ENCODE measurements around the gene PCDHGA12. TPM values are rescaled to one million over a fixed set of nuclear protein-coding genes. Genes with fewer than 3 reads are reported as not detected.
"Not testable (repeated sequence)": the region's sequence is repeated elsewhere in the genome, so short reads cannot be mapped to it uniquely, and the experiment has no call there.

The PCDHGA12 gene
- total RNA-seq, 1 donor from 2014 or later: 5.0 TPM

DNA sequence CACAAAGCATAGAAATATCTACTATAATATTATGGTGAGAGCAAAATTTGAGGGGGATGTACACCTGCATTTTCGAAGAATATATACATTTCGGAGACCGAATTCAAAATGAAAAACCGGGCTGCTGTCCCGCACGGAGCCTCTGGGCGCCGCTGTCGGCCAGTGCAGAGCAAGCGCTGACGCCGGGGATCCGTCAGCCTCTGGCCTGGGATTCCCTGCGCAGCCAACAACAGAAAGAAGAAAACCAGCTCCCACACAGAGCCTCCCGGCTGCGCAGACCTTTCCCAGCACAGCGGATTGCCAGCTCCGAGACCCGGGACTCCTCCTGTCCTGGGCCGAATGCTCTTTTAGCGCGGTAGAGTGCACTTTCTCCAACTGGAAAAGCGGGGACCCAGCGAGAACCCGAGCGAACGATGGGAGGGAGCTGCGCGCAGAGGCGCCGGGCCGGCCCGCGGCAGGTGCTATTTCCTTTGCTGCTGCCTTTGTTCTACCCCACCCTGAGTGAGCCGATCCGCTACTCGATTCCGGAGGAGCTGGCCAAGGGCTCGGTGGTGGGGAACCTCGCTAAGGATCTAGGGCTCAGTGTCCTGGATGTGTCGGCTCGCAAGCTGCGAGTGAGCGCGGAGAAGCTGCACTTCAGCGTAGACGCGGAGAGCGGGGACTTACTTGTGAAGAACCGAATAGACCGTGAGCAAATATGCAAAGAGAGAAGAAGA, 22.4 kb upstream of the PCDHGA12 start, which contains the start of gene PCDHGB6:
TSS of gene PCDHGB6 (plus strand) at position 232 of the 716 bp plus-strand sequence. CDS start at position 414, 182 bp downstream.
- not testable (repeated sequence) for DNase-seq (ENCODE audit: low spot score)

DNA sequence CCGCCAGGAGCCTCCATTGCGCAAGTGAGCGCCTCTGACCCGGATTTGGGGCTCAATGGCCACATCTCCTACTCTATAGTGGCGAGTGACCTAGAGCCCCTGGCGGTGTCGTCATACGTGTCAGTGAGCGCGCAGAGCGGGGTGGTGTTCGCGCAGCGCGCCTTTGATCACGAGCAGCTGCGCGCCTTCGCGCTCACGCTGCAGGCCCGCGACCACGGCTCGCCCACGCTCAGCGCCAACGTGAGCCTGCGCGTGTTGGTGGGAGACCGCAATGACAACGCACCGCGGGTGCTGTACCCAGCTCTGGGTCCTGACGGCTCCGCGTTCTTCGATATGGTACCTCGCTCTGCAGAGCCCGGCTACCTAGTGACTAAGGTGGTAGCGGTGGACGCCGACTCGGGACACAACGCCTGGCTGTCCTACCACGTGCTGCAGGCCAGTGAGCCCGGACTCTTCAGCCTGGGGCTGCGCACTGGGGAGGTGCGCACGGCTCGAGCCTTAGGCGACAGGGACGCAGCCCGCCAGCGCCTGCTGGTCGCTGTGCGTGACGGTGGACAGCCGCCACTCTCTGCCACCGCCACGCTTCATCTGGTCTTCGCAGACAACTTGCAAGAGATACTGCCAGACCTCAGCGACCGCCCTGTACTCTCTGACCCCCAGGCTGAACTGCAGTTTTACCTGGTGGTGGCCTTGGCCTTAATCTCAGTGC, 20.6 kb upstream of the PCDHGA12 start:
- no peak for DNase-seq (ENCODE audit: low spot score)

DNA sequence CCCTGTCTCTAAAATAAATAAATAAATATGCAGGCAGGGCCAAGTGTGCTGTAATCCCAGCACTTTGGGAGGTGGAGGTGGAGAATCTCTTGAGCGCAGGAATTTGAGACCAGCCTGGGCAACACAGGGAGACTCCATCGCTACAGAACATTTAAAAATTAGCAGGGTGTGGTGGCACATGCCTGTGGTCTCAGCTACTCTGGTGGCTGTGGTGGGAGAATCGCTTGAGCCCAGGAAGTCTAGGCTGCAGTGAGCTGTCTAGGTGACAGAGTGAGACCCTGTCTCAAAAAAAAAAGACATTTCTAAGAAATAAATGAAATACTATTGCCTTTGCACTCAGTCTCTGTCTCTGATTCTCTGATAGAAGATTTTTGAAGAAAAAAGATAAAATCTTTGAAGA, 18.7 kb upstream of the PCDHGA12 start:
- no peak for DNase-seq (ENCODE audit: low spot score)

DNA sequence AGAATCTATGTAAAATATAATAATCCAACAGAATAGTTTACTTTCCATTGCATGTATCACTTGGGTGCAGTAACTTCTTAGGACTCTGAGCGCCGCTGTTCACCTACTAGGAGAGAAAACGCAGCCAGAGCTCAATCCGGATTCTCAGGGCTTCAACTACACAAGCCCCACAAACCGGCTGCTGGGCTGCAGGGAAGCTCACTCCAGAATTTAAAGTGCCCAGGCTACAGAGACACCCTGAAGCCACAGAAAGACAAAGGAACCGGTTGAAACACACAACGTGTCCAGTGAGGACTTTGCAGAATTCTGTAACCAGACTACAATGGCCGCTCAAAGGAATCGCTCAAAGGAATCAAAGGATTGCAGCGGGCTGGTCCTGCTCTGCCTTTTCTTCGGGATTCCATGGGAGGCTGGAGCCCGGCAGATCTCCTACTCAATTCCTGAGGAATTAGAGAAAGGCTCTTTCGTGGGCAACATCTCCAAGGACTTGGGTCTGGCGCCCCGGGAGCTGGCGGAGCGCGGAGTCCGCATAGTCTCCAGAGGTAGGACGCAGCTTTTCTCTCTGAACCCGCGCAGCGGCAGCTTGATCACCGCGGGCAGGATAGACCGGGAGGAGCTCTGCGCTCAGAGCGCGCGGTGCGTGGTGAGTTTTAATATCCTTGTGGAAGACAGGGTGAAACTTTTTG, 17.3 kb upstream of the PCDHGA12 start, which contains the start of gene PCDHGA10:
TSS of gene PCDHGA10 (plus strand) at position 134 of the 686 bp plus-strand sequence. CDS start at position 323, 189 bp downstream.
- DNase-seq (ENCODE audit: low spot score): no peak

DNA sequence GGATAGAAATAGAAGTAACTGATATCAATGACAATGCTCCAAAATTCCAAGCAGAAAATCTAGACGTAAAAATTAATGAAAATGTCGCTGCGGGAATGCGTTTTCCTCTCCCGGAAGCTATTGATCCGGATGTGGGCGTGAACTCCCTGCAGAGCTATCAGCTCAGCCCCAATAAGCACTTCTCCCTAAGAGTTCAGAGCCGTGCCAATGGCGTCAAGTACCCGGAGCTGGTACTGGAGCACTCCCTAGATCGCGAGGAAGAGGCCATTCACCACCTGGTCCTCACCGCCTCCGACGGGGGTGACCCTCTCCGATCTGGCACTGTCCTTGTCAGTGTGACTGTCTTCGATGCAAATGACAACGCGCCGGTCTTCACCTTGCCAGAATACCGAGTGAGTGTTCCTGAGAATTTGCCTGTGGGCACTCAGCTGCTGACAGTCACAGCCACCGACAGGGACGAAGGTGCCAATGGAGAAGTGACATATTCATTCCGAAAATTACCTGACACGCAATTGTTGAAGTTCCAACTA, 16.7 kb upstream of the PCDHGA12 start:
- DNase-seq (ENCODE audit: low spot score): no peak

DNA sequence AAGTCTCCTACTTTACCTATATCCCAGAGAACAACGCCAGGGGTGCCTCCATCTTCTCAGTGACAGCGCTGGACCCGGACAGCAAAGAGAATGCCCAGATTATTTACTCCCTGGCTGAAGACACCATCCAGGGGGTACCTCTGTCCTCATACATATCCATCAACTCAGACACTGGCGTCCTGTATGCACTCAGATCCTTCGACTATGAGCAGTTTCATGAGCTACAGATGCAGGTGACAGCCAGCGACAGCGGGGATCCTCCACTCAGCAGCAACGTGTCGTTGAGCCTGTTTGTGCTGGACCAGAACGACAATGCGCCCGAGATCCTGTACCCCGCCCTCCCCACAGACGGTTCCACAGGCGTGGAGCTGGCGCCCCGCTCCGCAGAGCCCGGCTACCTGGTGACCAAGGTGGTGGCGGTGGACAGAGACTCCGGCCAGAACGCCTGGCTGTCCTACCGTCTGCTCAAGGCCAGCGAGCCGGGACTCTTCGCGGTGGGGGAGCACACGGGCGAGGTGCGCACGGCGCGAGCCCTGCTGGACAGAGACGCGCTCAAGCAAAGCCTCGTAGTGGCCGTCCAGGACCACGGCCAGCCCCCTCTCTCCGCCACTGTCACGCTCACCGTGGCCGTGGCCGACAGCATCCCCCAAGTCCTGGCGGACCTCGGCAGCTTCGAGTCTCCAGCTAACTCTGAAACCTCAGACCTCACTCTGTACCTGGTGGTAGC, 15.6 kb upstream of the PCDHGA12 start:
- DNase-seq (ENCODE audit: low spot score): not testable (repeated sequence)

DNA sequence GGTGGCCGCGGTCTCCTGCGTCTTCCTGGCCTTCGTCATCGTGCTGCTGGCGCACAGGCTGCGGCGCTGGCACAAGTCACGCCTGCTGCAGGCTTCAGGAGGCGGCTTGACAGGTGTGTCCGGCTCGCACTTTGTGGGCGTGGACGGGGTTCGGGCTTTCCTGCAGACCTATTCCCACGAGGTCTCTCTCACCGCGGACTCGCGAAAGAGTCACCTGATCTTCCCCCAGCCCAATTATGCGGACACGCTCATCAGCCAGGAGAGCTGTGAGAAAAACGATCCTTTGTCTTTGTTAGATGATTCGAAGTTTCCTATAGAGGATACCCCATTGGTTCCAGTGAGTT, 15.1 kb upstream of the PCDHGA12 start:
- DNase-seq (ENCODE audit: low spot score): not testable (repeated sequence)

DNA sequence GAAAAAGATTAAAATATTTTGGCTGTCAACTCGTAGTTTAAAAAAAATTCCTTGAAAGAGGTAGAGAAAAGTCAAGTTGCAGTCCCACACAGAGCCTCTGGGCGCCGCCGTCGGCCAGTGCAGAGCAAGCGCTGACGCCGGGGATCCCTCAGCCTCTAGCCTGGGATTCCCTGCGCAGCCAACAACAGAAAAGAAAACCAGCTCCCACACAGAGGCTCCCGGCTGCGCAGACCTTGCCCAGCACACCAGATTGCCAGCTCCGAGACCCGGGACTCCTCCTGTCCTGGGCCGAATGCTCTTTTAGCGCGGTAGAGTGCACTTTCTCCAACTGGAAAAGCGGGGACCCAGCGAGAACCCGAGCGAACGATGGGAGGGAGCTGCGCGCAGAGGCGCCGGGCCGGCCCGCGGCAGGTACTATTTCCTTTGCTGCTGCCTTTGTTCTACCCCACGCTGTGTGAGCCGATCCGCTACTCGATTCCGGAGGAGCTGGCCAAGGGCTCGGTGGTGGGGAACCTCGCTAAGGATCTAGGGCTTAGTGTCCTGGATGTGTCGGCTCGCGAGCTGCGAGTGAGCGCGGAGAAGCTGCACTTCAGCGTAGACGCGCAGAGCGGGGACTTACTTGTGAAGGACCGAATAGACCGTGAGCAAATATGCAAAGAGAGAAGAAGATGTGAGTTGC, 12.7 kb upstream of the PCDHGA12 start, which contains the start of gene PCDHGB7:
TSS of gene PCDHGB7 (plus strand) at position 184 of the 679 bp plus-strand sequence. CDS start at position 367, 183 bp downstream.
- peak; percentile 61 for DNase-seq (ENCODE audit: low spot score)

DNA sequence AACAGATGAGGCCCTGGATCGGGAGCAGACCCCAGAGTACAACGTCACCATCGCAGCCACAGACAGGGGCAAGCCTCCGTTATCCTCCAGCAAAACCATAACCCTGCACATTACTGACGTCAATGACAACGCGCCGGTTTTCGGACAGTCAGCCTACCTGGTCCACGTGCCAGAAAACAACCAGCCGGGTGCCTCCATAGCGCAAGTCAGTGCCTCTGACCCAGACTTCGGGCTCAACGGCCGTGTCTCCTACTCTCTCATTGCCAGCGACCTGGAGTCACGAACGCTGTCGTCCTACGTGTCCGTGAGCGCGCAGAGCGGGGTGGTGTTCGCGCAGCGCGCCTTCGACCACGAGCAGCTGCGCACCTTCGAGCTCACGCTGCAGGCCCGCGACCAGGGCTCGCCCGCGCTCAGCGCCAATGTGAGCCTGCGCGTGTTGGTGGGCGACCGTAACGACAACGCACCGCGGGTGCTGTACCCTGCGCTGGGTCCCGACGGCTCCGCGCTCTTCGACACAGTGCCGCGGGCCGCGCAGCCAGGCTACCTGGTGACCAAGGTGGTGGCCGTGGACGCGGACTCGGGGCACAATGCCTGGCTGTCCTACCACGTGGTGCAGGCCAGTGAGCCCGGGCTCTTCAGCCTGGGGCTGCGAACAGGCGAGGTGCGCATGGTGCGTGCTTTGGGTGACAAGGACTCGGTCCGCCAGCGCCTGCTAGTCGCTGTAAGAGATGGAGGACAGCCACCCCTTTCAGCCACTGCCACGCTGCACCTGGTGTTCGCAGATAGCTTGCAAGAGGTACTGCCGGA, 11.0 kb upstream of the PCDHGA12 start:
- DNase-seq (ENCODE audit: low spot score): no peak

DNA sequence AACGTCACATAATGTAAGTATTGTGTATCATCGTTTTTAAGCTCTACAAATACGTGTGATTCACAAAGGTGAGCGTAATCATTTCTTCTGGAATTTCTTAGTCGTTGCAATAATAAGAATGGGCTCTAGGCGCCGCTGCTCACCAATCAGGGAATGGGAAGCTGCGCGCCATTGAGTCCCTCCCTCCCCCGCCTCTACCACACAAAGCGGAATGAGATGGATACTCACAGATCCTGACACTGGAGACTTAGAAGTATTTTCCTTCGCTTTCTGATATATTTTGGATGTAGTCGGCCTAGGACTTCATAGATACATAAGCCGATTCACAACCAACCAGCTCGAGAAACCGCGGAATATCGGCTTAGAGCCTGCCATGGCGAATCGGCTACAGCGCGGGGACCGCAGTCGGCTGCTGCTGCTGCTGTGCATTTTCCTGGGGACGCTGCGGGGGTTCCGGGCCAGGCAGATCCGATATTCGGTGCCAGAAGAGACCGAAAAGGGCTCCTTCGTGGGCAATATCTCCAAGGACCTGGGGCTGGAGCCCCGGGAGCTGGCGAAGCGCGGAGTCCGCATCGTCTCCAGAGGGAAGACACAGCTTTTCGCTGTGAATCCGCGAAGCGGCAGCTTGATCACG, 9.3 kb upstream of the PCDHGA12 start, which contains the start of gene PCDHGA11:
TSS of gene PCDHGA11 (plus strand) at position 197 of the 634 bp plus-strand sequence. CDS start at position 374, 177 bp downstream.
- no peak for DNase-seq (ENCODE audit: low spot score)

DNA sequence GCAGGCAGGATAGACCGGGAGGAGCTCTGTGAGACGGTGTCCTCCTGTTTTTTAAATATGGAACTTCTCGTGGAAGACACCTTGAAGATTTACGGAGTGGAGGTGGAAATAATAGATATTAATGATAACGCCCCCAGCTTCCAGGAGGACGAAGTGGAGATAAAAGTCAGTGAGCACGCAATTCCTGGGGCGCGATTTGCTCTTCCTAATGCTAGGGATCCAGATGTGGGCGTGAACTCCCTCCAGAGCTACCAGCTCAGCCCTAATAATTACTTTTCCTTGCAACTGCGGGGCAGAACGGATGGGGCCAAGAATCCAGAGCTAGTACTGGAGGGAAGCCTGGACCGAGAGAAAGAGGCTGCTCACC, 8.8 kb upstream of the PCDHGA12 start:
- DNase-seq (ENCODE audit: low spot score): no peak

DNA sequence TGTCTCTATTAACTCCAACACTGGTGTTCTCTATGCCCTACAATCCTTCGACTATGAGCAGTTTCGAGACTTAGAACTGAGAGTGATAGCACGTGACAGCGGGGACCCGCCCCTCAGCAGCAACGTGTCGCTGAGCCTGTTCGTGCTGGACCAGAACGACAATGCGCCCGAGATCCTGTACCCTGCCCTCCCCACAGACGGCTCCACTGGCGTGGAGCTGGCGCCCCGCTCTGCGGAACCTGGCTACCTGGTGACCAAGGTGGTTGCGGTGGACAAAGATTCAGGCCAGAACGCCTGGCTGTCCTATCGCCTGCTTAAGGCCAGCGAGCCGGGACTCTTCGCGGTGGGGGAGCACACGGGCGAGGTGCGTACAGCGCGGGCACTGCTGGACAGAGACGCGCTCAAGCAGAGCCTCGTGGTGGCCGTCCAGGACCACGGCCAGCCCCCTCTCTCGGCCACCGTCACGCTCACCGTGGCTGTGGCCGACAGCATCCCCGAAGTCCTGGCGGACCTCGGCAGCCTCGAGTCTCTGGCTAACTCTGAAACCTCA, 7.5 kb upstream of the PCDHGA12 start:
- DNase-seq (ENCODE audit: low spot score): no peak

DNA sequence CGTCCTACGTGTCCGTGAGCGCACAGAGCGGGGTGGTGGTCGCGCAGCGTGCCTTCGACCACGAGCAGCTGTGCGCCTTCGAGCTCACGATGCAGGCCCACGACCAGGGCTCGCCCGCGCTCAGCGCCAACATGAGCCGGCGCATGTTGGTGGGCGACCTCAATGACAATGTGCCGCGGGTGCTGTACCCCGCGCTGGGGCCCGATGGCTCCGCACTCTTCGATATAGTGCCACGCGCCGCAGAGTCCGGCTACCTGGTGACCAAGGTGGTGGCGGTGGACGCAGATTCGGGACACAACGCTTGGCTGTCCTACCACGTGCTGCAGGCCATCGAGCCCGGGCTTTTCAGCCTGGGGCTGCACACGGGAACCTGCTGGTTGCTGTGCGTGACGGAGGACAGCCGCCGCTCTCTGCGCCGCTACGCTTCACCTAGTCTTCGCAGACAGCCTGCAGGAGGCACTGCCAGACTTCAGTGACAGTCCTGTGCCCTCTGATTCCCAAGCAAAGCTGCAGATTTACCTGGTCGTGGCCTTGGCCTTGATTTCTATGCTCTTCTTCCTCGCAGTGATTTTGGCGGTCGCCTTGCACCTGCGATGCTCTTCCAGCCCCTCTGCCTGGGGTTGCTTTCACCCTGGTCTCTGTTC, 2.4 kb upstream of the PCDHGA12 start:
- DNase-seq (ENCODE audit: low spot score): no peak

DNA sequence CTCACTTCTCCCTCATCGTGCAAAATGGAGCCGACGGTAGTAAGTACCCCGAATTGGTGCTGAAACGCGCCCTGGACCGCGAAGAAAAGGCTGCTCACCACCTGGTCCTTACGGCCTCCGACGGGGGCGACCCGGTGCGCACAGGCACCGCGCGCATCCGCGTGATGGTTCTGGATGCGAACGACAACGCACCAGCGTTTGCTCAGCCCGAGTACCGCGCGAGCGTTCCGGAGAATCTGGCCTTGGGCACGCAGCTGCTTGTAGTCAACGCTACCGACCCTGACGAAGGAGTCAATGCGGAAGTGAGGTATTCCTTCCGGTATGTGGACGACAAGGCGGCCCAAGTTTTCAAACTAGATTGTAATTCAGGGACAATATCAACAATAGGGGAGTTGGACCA, 979 bp downstream of the PCDHGA12 start:
- DNase-seq (ENCODE audit: low spot score): no peak

DNA sequence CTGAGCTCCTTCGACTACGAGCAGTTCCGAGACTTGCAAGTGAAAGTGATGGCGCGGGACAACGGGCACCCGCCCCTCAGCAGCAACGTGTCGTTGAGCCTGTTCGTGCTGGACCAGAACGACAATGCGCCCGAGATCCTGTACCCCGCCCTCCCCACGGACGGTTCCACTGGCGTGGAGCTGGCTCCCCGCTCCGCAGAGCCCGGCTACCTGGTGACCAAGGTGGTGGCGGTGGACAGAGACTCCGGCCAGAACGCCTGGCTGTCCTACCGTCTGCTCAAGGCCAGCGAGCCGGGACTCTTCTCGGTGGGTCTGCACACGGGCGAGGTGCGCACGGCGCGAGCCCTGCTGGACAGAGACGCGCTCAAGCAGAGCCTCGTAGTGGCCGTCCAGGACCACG, 2.0 kb downstream of the PCDHGA12 start:
- not testable (repeated sequence) for DNase-seq (ENCODE audit: low spot score)

DNA sequence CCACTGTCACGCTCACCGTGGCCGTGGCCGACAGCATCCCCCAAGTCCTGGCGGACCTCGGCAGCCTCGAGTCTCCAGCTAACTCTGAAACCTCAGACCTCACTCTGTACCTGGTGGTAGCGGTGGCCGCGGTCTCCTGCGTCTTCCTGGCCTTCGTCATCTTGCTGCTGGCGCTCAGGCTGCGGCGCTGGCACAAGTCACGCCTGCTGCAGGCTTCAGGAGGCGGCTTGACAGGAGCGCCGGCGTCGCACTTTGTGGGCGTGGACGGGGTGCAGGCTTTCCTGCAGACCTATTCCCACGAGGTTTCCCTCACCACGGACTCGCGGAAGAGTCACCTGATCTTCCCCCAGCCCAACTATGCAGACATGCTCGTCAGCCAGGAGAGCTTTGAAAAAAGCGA, 2.4 kb downstream of the PCDHGA12 start:
- not testable (repeated sequence) for DNase-seq (ENCODE audit: low spot score)

DNA sequence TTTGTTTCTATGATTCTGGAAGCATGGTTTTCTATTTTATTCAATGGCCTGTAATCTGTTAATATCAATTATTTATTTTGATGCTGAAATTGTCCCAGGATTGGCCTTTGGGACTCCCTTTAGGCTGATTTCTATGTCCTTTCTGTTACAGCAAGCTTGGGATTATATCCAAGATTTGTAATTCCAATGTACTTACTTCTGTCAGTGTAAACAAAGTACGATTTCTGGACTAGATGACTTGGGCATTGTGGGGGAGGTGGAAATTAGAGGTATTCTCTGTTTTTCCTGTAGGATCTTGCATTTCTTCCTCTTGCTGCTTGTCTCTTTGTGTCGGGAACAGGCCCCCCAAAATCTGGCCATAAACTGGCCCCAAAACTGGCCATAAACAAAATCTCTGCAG, 3.7 kb downstream of the PCDHGA12 start:
- DNase-seq (ENCODE audit: low spot score): no peak

DNA sequence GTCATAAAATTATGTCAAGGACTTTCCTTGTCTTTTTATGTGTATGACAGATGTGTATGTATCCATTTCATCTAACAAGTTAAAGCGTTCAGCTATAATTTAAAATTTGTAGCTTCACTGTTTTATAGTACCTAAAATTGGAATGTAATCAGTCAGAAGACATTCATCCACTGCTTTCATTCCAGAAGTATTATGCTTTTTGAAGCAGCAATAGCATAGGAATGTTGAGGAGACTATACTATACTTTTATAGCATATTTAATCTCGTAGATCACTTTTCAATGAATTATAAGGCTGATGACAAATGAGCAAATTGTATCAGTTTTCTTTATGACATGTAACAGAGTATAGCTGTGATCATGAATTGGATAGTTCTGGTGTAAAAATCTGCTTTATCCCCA, 6.9 kb downstream of the PCDHGA12 start:
- DNase-seq (ENCODE audit: low spot score): no peak

All from ureter (tissue), 1 donor.